NCI-H82 (cell line): ENCODE results near the gene TMC5.

Experiments used
- DNase-seq: peaks from one replicate; lab custom pipeline; 2025; lab: John Stamatoyannopoulos, UW

Gene TMC5

GRCh38 chr16:19507867-19508266 lies 90.2 kb downstream of the TMC5 start:
- no peak for DNase-seq

GRCh38 chr16:19512297-19512696 lies 94.6 kb downstream of the TMC5 start:
- no peak for DNase-seq

GRCh38 chr16:19513377-19514053 lies 95.8 kb downstream of the TMC5 start:
- no peak for DNase-seq

- DNase-seq = no peak
Measured at GRCh38 chr16:19515757-19516156, 98.1 kb downstream of the TMC5 start.

- no peak for DNase-seq
Measured at GRCh38 chr16:19517424-19518089, 99.9 kb downstream of the TMC5 start.

GRCh38 chr16:19518388-19518787 lies 100.7 kb downstream of the TMC5 start:
- no peak for DNase-seq

GRCh38 chr16:19520861-19521331 lies 103.2 kb downstream of the TMC5 start:
- no peak for DNase-seq

GRCh38 chr16:19521471-19522396 lies 104.1 kb downstream of the TMC5 start, which contains the start of gene GDE1:
Gene GDE1 (minus strand): TSS chr16:19522098. CDS start chr16:19521964, 134 bp downstream.
- peak; percentile 96 for DNase-seq

- no peak for DNase-seq
Measured at GRCh38 chr16:19522397-19522732, 104.7 kb downstream of the TMC5 start.

GRCh38 chr16:19522760-19523159 lies 105.1 kb downstream of the TMC5 start:
- peak; percentile 24 for DNase-seq

- DNase-seq = no peak
Measured at GRCh38 chr16:19523184-19523558, 105.5 kb downstream of the TMC5 start.

GRCh38 chr16:19523559-19524355 lies 106.1 kb downstream of the TMC5 start, which contains the start of gene CCP110:
Gene CCP110 (plus strand): TSS chr16:19523942. CDS start chr16:19527882, 3,940 bp downstream.
- peak; percentile 98 for DNase-seq

- no peak for DNase-seq
Measured at GRCh38 chr16:19524356-19524615, 106.6 kb downstream of the TMC5 start.

- no peak for DNase-seq
Measured at GRCh38 chr16:19524616-19525384, 107.1 kb downstream of the TMC5 start.

- no peak for DNase-seq
Measured at GRCh38 chr16:19525385-19525723, 107.7 kb downstream of the TMC5 start.

GRCh38 chr16:19527161-19527560 lies 109.5 kb downstream of the TMC5 start:
- no peak for DNase-seq

- DNase-seq = no peak
Measured at GRCh38 chr16:19528666-19529065, 111.0 kb downstream of the TMC5 start.

- DNase-seq = no peak
Measured at GRCh38 chr16:19532601-19533000, 114.9 kb downstream of the TMC5 start.

GRCh38 chr16:19540241-19540970 lies 122.7 kb downstream of the TMC5 start:
- no peak for DNase-seq

- peak; percentile 98 for DNase-seq
Measured at GRCh38 chr16:19542138-19542821, 124.6 kb downstream of the TMC5 start.
